HG03378 (cell line): Measurements from ENCODE around the gene INTS1.

Source experiments
- ATAC-seq: cut with Tn5 transposase; IDR thresholded peaks from one replicate; pipeline ENCODE4 v1.9.1; 2021; ENCODE audit warnings: mild to moderate bottlenecking, moderate library complexity; ENCODE audit not compliant: unreplicated experiment

INTS1 gene

DNA sequence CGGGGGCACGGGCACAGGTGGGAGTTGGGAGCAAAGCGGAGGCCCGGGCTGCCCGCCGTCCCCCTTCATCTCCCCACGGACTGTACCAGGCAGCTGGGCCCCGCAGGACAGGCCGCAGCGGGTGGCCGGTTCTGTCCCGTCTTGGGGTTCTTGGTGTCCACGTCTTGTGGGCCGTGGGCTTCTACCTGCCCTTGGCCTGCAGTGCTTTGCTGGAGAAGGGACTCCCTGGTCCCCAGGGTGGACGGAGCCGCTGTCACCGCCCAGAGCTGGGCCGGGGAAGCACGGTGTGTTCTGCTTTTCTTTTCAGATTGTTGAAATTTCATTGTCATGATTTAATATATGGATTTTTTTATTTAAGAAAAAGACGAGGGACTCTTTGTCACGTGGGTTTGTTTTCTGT lies 38.1 kb upstream of the INTS1 start:
- no peak for ATAC-seq

- ATAC-seq: no peak
Measured at GRCh38 chr7:1541431-1542162, 37.4 kb upstream of the INTS1 start.

- ATAC-seq: no peak
Measured at GRCh38 chr7:1540776-1541271, 36.6 kb upstream of the INTS1 start.

GRCh38 chr7:1539882-1540775 lies 35.9 kb upstream of the INTS1 start:
- ATAC-seq: no peak

DNA sequence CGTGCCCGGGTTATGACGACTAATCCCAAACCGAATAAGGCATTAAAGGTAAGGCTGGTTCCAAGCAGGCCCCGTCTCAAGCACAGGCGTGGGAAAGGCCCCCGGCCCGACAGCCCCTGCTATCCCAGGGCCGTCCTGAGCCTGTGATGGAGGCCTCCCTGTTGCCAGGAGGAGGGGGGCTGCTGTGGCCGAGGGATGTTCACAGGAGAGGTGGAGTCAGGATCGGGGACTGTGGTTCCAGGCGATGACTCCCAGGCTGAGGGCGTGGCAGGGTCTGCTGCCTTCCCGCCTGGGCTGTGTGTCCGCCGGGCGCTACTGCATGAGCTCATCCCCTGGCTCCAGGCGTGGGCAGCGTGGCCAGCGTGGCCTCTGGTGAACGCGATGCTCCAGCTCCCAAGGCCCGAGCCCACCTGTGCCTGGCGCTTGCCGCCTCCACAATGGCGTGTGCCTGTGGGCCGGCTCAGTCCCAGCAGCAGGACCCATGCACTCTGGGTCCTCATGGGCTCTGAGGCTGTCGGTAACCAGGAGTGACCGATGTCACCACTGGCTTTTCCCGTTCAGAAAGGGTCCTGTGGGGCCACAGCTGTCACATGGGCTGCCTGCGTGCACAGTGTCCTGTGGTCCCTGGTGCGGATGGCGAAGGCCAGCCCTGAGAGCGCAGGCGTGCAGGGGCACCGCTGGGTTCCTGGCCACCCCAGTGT lies 35.1 kb upstream of the INTS1 start:
- ATAC-seq: no peak

GRCh38 chr7:1538544-1539180 lies 34.5 kb upstream of the INTS1 start:
- ATAC-seq: no peak

- ATAC-seq: no peak
Measured at GRCh38 chr7:1537535-1538412, 33.6 kb upstream of the INTS1 start.

DNA sequence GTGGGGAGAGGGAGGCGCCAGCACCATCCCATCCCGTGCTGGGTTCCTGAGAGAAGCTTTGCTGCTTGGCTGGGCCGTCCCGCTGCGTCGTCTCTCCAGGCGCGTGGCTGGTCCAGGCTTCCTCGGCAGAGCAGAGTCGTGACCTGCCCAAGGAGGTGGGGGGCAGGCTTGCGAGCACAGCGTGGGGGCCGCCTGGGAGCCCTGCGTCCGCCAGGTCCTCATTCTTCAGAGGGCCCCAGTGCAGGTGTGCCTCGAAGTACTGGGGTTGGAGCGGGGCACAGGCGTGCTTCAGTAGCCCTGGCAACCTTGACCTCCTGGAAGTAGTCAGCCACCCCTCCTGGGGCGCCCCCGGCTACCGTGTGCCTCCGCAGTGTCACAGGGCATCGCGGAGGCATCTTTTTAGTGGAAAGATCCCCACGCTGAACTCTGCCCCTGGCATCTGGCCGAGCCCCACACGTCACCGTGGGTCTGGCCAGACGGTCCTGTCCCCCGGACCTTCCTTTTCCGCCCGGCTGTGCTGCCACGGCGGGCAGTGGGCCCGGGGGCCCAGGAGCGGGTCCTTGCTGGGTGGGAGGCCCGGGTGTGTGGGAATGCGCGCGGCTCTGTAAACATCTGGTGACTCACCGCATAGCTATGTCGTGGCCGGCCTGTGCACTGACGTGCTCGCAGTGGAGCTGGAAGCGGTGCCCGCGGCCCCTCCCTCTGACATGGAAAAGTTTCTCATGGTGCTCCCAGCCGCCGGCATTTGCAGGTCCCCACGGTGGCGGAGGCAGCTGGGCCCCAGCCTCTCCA lies 32.8 kb upstream of the INTS1 start:
- no peak for ATAC-seq

GRCh38 chr7:1536455-1536742 lies 32.2 kb upstream of the INTS1 start:
- ATAC-seq: no peak

- ATAC-seq: no peak
Measured at GRCh38 chr7:1535701-1536454, 31.7 kb upstream of the INTS1 start.

DNA sequence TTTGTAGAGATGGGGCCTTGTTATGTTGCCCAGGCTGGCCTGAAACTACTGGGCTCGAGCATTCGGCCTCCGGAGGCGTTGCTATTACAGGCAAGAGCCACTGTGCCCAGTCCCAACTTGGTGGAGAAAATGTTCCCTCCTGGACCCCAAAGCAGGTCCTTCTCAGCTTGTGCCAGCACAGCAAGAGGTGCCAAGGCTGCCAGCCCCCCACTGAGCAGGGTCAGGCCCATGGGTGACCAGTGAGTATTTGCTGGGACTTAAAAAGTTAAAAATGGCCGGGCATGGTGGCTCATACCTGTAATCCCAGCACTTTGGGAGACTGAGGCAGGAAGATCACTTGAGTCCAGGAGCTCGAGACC lies 30.9 kb upstream of the INTS1 start:
- no peak for ATAC-seq

- ATAC-seq: no peak
Measured at GRCh38 chr7:1534330-1535099, 30.3 kb upstream of the INTS1 start.

DNA sequence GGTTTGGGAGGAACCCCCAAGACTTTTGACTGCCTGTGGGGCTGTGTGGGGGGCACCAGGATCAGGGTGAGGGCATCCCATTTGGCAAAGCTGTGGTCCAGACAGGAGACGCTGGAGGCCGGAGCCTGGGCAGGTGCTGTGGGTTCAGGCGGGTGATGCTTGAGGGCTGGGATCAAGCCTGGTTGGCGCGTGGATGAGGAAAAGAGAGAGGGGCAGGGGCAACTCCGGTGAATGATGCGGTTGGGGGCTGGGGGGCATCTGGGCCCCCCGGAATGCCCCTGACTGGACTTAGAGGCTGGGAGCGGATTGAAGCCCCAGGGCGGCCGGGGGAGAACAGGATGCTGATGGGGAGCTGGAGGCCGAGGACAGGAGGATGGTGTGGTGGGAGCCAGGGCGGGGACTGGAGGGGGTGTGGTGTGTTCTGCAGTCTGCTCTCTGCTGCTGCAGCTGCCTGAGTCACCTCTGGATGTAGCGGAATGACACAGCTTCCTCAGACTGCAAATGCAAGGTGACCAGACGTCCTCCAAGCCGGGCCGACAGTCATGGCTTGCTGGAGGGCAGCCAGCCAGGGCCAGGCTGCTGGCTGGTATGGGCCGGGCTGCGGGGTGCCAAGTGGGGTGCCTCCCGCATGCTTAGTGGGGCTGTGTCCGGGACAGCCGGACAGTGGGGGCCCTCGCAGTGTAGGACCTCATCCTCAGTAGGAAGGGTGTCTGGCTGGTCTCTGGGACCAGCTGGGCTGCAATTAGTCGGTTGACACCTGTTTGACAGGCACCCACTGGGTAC lies 29.5 kb upstream of the INTS1 start:
- ATAC-seq: no peak

DNA sequence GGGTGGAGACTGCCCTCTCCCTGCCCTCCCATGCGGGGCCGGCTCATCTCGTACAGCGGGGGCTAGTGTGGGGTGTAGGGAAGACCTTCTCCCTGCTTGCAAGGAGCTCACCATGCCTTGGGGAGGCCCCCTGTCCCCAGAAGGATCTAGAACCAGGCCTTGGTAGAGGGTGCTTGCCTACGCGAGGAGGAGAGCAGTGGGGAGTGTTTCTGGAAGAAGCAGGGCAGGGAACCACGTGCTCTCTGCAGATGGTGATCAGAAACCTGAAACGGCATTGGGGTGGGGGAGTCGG lies 29.0 kb upstream of the INTS1 start:
- ATAC-seq: no peak

DNA sequence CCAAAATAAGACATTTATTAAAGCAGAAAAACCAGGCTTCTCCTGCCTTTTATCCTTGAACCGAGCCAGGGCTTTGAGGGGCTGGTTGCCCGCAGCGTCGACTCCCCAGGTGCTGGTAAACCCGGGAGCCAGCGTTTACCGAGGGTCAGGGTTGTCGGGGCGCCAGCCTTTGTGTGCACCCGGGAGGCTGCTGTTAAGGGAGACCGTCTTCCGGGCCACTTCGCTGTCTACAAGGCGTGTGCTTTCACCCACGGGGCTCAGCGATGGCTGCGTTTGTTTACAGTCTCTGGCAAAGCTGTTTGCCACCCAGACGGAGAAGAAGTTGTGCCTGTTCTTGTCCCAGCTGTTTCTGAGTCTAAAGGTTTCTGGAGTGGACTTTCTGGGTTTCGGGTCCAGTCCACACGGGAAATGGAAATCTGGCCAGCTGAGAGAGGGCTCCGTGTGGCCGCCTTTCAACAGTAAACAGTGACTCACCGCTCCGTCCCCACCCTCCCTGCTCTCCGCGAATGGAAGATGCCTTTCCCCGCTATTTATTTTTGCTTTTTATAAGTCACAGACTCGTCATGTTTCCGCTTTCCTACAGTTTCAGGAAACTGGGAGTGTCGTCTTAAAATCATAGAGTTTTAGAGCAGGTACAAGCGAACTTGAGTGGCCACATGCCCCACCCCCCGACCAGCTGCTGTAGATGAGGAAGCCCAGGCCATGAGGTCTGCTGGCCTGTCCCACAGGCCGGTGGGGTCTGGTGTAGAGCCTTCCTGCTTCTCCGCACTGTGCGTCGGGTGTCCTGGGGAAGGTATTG lies 28.5 kb upstream of the INTS1 start:
- ATAC-seq: no peak

GRCh38 chr7:1531979-1532455 lies 27.8 kb upstream of the INTS1 start:
- ATAC-seq: no peak
